ENCODE results near the gene KCNMA1.
"Not testable (repeated sequence)": the region's sequence is repeated elsewhere in the genome, so short reads cannot be mapped to it uniquely, and the experiment has no call there.

The KCNMA1 gene

DNA sequence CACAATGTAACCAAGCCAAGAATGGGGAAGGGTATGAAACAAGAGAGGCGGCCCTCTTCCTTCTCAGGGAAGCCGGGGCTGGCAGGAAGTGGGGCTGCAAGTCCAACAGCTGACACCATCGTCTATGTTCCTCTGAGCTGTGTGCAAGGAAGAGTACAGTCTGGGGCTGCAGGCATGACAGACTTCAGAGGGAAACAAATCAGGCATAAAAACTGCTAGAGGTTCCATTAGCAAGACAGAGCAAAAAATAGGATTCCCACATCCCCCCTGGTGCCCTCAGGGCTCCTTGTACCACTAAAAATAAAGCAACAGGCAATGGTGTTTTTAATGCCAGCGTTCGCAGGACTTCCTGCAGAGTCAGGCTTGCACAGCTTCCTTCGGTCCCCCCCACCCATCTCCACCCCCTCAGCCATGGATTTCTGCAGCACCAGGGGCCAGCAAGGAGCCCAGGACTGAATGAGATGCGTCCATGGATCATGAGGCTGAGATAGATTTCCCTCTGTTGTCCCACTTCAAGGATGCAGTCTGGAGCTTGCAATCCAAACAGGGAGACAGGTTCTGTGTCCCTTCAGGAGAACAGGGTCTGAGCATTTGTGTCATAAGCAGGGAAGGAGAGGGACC is 34.6 kb downstream of the KCNMA1 start:
- DNase-seq, result no peak

DNA sequence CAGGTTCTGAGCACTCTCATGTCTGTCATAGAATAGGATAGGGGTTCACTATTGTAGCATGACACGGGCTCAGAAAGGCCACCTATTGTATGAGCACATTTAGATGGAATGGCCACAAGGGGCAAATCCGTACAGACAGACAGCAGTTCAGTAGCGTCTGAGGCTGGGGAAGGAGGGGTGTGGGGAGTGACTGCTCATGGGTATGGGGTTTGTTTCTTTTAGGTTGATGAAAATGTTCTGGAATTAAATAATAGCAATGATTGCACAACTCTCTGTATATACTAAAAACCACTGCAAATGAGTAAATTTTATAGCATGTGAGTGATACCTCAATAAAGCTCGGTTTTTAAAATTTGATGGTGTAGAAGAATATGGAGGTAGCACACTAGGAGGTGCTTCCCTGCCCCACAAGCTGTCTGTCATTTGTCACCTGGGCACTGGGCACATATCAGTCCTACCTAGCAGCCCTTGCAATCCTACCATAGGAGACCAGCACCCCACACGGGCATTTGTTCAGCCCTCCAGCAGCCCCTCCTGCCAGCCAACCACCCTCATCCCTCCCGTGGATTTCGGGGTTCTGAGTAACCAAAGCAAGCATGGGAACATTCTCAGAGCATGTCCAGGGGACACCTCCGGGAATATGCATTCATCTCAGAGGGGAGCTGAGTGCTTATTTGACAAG is 35.2 kb downstream of the KCNMA1 start:
- DNase-seq, result no peak

DNA sequence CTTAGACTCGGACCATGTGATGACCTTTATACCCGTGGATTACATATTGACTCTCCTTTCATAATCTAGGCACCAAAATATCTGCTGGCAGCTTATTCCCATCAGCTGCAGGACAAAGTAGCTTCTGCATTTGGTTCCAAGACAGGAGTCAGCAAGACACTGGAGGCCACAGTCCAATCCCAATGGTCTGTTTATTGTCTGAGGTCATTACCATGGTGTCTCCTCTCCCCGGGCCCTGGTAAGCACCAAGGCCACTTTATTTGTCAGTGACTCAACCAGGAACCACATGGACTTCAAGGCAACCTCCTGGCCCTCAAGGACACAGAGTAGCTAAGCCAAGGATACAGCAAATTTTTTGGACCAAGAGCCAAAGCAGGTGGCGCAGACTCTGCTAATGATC is 36.1 kb downstream of the KCNMA1 start:
- no peak for DNase-seq

DNA sequence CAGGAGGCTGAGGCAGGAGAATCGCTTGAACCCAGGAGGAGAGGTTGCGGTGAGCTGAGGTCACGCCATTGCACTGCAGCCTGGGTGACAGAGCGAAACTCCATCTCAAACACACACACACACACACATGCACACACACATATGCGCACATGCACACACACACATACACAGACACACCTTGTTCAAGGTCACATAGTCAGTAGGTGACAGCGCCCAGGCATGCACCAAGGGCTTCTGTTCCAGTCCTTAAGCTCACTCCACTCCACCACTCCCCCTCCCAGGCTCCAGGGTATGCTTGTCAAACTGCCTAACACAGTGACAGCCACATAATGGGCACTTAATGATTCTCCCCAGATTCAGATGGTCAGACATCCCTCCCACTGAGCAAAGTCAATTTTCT is 37.0 kb downstream of the KCNMA1 start:
- DNase-seq, result no peak

DNA sequence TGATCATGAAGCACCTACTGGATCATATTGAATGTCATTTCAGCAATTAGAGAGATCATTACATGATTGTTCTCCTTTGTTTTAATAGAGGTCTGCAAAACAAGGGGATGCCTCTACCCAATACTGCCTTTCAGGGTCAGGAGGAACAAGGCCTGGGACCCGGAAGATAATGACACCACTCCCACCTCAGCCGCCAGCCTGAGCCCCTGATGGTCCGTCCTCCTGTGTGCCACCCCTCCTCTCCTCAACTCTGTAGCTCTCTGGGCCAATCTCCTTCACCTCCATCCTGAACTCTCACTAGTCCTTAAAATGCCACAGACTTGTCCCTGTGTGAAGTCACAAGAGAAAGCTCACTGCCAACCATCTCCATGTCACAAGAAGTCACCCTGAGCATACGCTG is 38.0 kb downstream of the KCNMA1 start:
- DNase-seq, result no peak

DNA sequence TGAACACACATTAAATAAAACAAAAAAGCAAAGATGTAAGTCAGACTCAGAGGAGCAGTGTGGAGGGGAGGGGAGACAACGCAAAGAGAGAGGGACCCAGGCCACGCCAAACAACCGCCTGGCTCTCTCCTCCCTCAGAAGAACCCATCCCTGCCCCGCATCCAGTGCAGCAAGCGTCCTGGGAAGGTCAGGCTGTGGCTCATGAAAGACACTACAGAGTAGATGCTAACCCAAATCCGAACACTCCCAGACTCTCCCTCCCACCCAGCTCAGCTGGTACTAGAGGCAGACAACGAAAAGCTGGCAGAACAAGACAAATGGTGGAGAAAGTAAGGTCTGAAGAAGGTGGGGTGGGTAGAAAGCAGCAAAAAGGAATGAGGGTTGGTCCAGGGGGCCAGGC is 39.0 kb downstream of the KCNMA1 start:
- DNase-seq, result no peak

DNA sequence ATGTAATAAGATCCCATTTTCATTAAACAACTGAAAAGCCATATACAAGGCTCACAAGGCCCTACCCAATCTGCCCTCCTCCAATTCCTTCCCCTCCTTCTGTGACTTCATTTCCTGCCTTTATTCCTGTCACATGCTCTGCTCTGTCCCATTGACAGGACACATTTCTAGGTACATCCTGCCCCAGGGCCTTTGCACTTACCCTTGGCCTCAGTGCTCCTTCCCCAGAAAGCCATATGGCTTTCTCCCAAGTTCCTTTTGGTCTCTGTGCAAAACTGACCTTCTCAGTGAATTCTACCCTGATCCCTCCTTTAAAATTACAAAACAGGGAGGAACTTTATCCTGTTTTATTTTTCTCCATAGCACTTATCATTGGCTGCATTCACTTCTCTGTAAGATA is 40.0 kb downstream of the KCNMA1 start:
- no peak for DNase-seq

DNA sequence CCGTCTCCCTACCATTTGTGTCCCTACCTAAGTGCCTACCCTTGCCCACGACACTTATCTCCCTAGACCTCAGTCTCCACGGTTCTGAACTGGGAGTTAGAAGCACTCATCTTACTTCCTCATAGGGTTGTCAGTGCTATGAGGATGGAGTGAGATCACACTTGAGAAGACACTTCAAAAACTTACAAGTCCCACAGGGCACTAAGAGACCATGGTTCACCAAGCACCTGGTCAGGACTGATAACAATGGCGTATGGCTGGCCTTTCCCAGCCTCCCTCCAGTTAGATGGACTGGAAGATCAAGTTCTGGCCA is 43.2 kb downstream of the KCNMA1 start:
- no peak for DNase-seq

DNA sequence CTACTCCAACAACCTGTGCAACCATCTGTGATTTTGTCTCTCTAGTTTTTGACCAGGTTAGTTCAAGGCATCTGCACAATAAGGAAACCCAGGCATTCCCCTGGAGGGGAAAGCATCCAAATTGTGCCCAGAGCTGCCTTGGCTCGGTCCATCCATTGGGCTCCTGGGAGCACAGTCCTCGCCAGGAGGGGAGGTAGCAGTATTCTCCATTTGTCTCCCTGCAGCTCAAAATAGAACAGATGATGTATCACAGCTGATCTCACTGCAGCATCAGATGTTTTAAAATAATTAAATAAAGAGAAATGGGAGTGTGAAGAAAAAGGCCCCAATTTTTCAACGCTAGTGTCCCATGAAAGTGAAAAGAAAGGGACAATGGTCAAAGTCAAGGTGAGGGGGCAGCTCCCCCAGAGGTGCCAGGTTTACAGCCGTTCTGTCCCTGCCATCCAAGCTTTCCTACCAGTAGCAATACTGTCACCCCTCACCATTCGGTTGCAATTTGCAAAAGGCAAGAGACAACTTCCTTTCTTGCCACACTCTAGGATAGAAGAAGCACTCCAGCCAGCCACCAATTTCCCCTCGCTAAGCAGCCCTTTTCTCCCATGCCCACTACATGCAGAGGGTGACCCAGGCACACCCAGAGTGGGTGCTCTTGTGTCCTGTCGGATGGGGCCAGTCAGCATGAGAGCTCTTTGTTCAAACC is 43.7 kb downstream of the KCNMA1 start:
- no peak for DNase-seq

DNA sequence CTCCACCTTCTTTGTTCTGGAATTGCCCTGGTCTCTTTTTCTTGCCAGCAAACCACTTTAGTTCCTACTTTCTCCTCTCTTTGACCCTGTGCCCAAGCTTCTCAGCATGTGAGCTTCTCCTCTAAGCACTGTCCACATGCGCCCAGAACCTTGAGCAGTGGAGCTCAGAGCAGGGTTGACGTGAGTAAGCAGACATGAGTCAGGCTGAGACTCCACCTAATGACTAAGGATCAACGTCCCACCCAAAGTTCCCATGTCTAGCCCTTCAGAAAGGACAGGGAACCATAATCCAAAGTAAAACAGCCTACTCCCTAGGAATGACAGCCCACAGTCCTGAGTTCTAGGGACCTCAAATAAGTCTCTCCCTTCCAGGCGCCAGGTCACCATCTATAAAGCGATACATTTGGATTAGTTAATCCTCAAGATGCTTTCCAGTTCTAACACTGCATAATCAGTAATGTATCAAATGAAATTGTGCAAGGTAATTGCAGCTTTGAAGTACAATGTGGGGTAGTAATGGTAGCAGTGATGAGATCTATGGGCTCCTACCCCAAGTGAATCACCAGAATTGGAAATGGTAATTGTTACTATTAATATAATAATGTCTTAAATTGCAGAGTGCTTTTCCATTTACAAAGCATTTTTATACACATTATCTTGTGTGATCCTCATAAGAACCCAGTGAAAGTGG is 44.5 kb downstream of the KCNMA1 start:
- no peak for DNase-seq

DNA sequence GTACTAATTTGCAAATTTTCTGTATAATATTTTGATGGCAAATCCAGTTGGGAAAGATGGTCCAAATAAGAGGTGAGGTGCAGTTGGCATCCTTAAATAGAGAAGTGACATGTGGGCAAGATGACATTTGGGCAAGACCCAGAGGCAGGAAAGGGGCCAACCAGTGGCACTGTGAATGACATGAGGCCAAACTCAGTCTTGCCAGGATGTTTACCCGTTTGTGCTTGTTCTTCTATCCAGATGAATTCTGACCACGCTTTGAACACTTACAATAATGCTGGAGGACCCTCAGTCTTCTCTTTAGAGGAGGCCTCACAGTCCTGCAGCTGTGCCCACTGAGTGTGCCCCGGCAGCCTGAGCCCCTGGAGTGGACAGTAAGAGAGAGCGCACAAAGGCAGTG is 45.1 kb downstream of the KCNMA1 start:
- DNase-seq, result no peak

DNA sequence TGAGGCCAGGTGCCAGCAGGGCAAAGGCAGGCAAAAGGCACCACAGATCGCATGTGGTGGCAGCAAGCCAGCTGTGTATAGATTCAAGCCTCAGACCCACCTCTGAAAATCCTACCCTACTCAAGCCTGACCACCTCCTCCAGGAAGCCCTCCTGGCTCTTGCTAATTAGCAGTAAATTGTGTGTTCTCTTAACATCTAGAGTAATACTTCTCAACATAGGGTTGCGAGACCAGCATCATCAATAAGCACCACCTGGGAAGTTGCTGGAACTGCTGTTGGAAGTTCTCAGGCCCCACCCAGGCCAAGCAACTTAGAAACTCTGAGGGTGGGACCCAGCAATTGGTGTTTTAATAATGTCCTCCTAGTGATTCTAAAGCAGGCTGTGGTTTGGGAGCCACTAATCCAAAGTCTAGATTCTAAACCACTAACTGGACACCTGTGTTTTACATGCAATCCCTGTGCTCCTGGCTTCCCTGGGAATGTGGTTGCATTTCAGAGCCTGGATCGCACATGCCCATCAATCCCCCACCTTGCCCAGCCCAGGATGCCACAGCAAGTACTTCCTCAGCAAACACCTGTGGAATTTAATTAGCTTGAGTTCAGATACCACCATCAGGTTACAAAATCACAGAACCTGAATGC is 46.2 kb downstream of the KCNMA1 start:
- DNase-seq, result no peak

DNA sequence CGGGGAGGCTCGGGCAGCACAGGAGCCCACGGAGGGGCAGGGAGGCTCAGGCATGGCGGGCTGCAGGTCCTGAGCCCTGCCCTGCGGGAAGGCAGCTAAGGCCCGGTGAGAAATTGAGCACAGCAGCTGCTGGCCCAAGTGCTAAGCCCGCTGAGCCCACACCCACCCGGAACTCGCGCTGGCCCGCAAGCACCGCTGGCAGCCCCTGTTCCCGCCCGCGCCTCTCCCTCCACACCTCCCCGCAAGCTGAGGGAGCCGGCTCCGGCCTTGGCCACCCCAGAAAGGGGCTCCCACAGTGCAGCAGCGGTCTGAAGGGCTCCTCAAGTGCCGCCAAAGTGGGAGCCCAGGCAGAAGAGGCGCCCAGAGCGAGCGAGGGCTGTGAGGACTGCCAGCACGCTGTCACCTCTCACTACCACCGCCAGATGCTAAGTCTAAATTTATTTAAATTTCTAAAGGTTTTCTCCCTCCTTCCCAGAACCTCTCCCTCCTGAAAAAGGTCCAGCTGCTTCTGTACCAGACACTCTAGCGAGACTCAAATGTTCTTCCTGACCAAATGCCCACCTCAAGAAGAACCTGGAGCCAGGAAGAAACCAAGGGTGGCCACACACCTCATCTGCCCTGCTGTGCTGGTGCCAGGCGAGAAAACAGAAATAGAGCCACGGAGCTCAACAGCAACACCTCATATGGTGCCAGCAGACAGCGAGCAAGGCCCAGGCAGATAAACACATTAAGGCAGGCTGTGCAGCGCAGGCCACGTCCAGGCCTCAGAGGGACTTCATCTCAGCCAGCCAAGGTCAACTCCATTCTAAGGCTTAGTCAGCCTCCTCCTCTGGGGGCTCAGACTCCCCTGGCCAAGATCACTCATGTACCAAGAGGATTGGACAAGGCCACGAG is 47.0 kb downstream of the KCNMA1 start:
- no peak for DNase-seq

DNA sequence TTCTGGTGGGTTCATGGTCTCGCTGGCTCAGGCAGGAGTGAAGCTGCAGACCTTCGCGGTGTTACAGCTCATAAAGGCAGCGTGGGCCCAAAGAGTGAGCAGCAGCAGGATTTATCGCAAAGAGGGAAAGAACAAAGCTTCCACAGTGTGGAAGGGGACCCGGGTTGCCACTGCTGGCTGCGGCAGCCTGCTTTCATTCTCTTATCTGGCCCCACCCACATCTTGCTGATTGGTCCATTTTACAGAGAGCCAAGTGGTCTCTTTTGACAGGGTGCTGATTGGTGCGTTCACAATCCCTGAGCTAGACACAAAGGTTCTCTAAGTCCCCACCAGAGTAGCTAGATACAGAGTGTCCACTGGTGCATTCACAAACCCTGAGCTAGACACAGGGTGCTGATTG is 47.9 kb downstream of the KCNMA1 start:
- DNase-seq, result not testable (repeated sequence)

DNA sequence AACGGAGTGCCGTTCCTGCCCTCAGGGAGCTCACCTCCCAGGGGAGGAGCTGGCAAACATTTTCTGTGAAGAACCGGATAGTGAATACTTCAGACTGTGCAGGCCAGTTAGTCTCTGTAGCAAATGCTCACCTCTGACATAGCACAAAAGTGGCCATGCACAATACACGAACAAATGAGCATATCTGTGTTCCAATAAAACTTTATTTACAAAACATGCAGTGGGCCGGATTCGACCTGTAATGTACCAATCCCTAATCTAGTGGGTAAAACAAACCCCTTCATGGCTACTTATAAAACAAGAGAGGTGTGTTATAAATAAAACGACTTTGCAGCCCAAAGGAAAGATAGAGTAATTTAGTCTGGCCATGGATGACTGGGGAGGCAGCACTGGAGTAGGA is 48.7 kb downstream of the KCNMA1 start:
- no peak for DNase-seq

DNA sequence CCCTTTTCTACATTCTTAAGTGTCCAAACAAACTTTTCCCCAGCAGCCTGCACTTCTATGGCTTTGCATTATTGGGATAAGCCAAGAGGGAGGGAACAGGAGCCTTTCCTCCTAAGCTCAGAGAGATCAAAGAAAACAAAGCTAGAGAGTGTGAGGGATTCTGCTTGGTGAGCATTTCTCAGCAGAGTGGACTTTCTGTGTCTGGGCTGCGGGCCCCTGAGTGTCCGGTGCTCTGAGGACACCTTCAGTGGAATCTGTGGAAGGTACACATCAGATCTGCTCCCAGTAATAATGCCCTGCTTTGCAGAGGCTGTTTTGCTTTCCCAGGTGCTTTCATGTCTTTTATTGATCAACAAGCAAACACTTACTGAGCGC is 50.2 kb downstream of the KCNMA1 start:
- no peak for DNase-seq

DNA sequence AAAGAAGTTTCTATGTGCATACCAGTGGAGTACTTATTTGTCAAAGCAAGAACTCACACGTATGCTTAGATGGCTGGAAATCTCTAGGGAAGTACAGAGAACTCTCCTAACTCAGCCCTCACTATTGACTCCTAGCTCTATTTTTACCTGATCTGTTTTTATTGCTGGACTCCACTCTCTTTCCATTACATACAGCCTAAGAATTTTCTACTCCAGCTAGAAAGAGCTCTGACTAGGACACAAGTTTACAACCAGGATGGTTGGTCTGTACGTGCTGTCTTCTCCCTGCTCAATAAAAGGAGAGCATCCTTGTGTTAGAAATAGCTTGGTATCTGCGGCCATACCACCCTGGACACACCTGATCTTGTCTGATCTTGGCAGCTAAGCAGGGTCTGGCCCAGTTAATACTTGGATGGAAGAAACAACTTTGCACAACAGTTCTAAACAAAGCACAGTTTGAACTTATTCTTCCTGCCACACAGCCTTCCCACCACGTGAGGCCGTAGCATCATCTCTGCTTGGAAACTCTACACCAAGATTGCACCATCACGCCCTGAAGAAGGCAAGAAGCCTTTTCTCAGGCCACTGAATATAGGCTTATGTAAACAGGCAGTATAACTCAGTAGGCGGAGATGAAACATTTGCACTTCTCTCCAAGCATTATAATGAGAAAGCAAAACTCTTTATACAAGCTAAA is 50.7 kb downstream of the KCNMA1 start:
- no peak for DNase-seq

DNA sequence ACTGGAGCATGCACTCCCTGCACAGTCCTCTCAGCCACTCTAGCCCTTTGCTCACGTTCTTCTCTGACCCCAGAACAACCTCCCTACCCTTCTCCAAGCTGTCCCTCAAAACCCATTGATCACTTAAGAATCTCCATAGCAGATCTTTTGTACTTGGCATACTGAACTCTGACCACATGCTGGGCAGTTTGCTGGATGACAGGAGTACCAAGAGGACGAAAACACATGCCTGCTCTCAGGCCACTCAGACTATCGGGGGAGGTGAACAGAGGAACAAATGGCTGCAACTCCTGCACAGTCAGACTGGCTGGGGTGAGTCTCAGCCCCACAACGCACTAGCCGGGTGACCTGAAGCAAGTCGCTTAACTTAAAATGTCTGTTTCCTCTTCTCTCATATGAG is 52.7 kb downstream of the KCNMA1 start:
- DNase-seq, result no peak

DNA sequence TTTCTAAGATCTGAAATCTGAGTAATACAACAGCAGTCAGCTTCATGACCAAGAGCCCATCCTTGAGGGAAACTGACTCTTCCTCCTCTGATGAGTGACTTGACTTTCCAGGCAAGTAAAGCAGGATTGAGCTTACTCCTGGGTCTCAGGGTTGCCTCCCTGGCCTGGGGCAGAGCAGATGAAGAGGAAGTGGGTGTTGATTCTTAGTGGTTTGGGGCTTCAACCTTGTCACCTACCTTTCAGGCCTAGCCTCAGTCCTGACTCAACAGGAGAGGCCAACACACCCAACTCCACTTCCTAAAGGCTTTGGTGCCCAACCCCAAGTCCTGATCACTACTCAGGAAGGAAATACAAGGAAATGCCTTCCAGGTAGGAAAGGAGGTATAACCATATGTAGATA is 54.1 kb downstream of the KCNMA1 start:
- DNase-seq, result no peak

DNA sequence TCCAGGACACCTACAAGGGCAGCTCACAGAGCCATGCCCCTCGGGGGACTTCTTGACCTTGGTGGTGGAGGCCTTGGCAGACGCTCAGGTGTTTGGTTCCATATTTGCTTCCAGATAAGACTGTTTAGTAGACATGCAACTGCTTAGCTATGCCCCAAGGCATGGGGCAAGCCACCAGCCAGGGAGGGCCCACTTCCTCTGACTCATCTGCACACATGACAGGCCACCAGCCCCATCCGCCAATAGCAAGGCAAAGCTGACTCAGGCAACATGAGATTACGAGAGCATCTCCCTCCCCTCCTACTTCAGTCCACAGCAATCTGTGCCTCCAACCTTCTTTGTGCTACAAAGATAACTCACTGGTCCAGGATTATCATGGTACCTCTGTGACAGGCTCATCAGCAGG is 54.9 kb downstream of the KCNMA1 start:
- DNase-seq, result no peak

DNA sequence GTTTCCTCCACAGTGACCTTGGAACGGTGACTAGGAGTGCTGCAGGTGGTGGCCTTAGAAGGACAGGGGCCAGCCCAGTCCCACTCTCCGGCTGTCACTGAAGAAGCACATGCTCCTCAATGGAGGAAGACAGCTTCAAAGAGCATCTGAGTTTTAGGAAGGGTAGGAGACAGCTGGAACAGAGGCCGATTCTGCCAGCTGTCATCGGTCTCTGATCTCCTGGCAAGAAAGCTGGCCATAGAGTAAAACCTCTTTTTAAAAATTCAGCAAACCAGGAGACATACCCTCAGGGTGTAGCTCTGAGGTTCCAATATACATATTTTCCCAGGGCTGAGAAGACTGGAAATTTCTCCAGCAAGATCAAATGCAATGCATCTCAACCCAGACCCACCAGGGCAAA is 55.9 kb downstream of the KCNMA1 start:
- no peak for DNase-seq

DNA sequence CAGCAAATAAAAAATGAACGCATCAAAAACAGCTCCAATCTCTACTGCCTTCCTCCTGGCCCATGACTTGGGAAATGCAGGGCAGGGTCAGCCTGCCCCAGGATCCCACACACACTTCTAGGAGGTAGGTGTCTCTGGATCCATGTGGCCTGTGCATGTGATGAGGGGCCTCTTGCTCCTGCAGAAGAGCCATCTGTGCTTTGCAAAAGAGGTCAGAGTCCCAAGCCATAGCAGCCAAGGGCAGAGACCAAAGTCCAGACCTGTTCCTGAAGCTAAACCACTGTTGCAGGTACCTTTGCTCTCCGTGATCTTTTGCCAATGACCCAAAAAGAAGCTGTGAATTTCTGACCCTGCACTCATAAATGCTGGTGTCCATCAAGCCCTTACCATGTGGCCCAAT is 57.1 kb downstream of the KCNMA1 start:
- DNase-seq, result no peak

All from activated CD4-positive, alpha-beta T cell treated with anti-CD3 and anti-CD28 coated beads for 4 hours (primary cell).